HL-60/S4 treated with phorbol 12-myristate 13-acetate at 8.2 ng/mL for 4 days and 3 days (cell line): Measurements from ENCODE around the gene MESD.

Experiments used
- in situ Hi-C: fragments of 300-500 bp; cut with MboI; formaldehyde crosslinking; loops from 2 replicates; pipeline ENCODE4 v1.15.0; 2022; ENCODE audit warnings: low sequenced_read_pairs

MESD gene

DNA sequence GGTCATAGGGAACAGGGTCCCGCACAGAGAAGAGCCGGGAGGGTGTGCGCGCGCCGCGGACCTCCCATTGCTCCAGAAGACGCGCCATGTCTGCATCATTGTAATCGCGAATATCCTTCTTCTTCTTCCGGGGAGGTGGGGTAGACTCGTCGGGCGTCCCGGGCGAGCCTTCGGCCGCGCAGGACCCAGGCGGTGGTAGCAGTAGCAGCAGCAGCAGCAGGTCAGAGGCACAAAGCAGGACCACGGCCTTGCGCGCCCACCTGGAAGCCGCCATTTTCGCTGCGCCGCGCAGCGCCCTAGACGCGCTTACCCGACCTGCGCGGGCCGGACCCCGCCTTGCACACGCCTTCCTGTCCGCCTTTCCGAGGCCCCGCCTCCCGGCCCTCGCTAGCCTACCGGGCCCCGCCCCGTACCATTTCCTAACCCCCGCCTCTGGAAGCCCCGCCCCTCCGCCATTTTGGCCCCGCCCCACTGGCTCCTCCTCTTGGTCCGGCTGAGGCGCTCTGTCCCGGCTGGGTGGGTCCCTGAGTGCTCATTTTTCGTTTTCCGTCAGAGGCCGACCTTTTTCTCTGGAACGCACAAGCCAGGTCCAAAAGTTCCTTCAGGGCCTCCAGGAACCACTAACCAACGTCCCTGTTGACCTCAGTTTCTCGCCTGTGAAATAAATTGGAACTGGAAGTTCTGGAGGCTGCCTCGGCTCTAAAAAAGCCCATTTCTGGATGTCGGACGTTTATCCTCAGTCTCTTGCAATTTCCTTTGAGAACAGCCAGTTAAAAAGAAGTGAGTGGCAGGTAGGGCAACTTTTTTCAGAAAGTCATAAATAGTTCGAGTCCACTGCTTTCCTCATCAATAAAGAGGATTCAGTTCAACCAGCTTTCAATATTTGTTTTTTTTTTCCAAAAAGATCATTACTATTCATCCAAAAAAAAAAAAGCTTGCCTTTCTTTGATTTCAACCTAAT lies at the start of gene MESD:
Gene MESD (minus strand): TSS at position 302 of the 961 bp plus-strand sequence. CDS start 28 bp downstream, at position 274.
- in situ Hi-C loops, result loop anchor here (25.0 kb wide), 1 partner anchor 123 kb away; no protein-coding TSS in a partner anchor

DNA sequence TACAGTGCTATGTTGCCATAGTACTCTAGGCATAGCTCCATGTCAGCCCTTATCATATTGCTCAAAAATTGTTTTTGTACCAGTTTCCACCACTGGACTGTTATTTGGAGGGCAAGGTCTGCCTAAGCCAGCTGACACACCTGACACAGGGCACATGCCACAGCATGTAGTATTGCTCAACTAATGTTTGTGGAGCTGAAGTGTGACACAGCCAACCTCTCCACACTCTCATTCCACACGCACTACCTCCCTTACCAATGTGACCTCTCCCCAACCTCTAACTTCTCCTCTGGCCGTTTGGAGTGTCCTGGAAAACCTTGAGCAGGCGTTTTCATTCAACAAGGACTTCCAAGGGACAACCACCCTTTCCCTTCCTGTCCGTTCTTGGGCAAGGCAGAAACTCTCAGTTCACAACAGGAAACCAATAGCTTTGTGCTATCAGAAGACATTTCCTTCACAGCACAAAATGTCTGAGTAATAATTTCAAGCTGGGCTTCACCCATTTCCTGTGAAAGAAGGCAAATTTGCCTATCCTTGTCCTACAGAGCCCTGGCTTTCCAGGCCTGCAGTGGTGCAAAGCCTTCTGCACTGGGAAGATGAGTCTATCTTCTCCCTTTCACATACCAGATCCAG lies 49.5 kb upstream of the MESD start:
- in situ Hi-C loops, result no loop called here

DNA sequence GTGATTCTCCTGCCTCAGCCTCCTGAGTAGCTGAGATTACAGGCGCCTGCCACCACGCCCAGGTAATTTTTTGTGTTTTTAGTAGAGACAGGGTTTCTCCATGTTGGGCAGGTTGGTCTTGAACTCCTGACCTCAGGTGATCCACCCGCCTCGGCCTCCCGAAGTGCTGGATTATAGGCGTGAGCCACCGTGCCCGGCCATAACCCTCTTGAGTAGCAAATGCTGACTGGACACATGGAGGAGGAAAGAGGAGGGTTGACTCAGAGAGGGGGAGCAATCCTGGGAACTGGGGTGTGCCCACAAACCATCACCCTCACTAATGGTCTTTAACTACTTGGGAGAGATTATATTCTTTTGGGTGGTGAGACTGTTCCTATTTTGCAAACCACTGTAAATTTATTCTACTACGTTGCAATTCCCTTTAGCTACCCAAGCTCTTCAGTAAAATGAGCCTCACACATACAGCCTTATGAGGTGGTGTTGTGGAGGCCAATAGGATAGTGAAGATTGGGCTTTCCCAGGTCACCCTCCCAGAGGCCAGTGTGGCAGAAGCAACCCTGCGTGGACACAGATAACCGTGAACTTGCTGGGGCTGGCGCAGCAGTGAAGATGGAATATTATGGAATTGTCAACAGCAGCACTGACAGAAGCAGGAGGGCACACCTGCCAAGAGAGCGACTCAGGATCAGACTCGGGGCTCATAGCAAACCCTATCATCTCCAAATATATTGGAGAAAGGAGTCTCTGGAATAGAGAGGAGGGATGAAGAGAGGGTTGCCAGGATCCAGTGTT lies 48.5 kb upstream of the MESD start:
- in situ Hi-C loops, result no loop called here

DNA sequence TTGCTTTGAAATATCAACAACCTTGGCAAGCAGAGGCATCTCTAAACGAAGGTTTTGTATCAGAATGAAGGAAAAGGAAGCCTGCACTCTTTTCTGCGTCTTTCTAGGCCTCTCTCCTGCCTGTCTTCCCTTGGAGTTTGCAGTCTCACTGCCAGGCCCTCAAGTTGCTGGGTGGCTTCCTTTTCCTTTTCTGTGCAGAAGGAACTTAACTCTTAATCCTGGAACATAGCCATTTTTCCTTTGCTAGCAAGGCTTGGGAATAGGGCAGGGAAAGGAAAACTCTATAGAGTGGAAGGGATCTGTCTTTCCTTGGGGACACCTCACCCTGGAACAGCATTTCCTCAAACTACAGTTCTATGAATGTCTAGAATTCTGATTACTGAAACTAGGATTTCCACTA lies 43.9 kb upstream of the MESD start:
- in situ Hi-C loops, result no loop called here

DNA sequence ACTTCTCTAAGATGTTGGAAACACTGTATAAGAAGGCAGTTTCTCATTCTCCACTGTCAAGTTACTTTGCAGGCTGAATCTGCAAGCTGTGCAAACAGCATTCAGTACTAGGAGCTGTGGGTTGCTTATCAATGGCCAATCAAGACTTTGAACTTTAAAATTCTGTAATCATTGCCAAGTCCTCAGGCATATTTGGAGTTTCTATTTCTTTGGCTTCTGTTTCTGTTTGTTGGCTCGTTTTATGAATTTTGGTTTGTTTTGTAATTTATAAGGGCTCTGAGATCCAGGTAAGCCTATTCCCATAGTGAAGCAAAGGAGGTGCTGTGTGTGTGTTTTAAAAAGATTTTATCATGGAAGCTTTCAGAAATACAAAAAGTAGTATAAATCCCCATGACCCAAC lies 43.2 kb upstream of the MESD start:
- in situ Hi-C loops, result no loop called here

DNA sequence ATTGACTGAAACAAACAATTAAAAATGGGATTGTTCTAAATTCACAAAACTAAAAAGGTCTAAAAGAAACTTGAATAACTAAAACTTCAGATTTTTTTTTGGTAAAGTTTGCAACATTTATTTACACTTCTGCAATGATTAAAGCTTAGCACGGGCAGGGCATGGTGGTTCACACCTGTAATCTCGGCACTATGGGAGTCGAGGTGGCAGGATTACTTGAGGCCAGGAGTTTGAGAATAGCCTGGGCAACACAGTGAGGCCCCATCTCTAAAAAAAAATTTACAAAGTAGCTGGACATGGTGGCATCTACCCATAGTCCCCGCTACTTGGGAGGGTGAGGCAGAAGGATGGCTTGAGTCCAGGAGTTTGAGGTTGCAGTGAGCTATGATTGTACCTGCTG lies 42.7 kb upstream of the MESD start:
- in situ Hi-C loops, result no loop called here

DNA sequence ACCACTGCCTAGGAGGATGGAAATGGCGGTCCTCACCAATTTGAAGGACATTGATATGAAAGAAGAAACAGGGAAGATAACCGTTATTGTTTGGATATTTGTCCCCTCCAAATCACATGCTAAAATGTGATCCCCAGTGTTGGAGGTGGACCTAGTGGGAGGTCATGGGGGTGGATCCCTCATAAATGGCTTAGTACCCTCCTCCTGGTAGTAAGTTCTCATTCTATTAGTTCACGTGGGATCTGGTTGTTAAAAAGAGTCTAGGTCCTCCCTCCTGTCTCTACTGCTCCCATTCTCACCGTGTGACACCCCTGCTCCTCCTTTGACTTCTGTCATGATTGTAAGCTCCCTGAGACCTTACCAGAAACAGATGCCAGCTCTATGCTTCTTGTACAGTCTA lies 41.6 kb upstream of the MESD start:
- in situ Hi-C loops, result no loop called here

DNA sequence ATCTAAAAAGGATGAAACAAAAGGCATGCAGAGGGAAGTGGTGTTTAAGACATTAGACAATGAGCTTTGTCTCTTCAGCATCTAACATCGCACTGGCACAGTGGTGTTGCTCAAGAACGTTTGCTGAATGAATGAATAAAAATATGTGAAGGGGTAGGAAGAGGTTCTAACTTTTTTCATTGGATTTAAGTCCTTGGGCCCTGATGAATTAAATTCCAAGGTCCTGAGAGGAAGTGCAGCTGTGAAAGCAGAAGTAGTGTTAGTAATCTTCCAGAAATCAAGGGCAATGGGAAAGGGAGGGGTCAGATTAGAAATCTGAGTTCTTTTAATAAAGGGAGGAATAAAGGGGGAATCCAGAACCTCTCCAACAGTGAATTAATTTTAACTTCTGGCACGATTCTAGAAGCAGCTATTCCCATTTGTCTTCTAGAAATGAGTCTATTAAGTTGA lies 40.7 kb upstream of the MESD start:
- in situ Hi-C loops, result no loop called here

DNA sequence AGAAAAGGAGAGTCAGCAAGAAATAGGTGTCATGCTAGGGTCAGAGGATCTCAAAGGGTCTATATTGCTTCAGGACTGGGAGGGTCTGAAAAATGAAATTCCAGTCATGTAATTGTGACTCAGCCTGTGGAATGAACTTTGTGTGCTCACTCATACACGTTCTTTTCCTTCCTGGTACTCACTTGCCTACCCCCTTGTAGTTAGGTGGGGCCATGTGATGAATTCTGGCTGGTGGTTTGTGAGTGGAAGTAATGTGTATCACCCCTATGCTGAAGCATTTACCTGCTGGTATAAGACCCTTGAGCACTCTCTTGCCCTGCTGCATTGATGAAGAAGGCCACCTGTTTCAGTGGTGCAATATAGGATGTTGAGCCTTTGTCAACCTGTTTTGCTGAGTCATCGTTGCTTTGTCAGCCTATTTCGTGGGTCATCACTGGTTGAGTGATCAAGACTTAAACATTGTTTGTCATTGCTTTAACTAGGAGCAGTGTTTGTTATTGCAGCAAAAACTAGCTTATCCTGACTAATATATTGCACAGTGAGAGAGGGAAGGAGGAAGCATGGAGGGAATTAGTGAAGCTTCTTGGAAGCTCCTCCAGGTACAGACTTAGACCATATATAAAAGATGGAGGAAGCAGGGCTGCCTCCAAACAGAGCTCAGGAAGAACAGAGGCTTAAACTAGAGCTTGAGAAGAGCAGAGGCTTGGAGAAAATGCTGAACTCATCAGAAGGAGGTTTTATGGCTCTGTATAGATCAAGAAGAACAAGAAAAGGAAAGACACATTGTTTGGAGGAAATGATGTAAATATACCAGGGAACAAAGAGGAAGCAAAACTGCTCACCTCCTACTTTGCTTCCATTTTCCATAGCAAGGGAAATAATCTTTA lies 40.0 kb upstream of the MESD start:
- in situ Hi-C loops, result no loop called here

DNA sequence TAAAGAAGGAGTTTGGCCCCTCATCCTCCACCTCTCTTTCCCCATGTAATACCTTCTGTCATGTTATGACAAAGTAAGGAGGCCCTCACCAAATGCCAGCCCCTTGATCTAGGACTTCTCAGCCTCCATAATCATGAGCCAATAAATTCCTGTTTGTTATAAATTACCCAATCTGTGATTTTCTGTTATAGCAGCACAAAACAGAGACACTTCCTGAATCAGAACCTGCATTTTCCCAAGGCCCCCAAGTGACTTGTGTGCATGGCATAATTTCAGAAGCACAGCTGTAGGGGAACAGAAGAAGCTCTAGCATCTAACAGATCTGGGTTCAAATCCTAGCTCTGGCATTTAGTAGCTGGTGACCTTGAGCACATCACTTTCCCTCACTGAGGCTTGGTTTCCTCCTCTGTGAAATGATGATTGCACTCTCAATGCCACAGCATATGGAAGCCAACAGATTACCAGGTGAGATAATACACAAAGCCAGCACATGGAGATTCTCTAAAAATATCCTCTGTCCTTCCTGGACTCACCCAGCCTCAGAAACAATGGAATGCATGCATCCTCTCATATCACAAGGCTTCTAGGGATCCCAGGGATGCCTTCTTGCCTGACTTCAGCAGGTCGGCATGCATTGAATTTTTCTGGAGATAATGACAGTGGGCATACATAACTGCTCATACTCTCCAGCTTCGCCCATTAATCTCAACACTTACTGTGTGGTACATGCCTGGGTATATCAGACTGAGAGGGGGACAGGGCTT lies 37.4 kb upstream of the MESD start:
- in situ Hi-C loops, result no loop called here

DNA sequence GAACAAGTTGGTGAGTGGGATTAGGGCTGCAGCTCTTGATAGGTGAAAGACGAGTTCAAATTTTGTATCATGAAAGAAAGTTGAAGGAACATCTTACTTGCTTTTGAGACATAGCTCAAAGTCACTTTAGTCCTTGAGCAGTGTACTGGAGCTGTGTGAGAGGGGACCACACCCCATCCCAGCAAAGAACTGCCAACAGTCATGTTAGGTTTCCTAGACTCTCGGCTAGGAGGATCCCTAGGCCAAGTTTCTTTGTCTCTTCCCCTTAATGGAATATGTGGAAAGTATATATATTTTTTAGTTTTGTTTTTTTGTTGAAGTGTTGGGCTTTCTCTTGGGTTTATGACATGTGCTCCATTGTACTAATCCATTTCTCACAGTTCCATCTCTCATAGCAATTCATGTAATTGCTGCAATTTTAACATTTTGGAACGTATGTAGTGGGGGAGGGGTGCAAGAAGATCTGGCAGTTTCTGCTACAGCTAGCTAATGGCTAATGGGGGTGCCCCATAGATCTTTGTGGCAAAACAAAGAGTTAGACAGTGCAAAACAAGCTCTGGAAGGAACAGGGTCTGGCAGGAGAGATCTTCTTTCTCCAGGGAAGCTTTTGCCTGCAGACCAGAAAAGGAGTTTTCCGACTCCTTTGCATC lies 36.2 kb upstream of the MESD start:
- in situ Hi-C loops, result no loop called here

DNA sequence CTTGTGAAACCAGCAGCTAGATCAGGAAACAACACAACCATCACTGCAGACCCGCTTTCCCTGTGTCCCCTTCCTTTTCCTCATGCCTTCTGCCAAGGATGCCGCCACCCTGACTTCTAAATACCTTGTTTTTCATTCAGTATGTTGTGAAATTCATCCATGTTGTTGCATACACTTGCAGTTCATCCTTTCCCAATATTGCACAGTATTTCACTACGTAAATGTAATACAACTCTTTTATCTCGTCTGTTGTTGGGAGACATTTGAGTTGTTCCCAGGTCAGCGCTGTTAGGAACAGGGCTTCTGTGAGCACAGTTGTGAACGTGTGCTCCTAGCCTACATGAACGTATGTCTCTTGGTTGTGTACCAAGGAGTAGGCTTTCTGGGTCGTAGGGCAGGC lies 35.3 kb upstream of the MESD start:
- in situ Hi-C loops, result no loop called here

DNA sequence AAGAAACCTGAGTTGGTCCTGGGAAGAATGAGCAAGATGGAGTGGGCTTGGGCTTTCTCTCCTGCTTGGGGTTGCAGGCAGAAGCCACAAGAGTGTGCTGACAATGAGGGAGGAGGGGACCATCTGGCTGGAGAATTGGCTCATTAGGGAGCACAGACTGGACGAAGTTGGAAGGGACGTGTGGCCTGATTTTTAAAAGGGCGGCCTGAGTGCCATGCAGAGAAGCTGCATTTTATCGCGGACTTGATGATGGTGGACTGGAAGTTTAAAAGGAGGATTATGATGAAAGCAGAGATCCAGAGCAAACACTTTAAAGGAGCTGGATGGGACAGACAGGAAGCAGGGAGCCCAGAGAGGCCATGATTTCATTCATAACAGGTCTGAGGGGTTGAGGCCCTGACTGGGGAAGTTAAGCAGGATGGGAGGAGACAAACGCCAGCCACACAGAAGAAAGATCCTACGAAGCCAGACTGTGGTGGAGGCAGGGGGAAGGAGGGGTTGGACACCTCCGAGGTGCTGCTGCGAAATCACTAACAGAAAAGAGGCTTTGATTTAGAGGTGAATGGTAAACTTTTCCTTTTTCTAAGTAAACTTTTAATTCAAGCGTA lies 34.8 kb upstream of the MESD start:
- in situ Hi-C loops, result no loop called here

DNA sequence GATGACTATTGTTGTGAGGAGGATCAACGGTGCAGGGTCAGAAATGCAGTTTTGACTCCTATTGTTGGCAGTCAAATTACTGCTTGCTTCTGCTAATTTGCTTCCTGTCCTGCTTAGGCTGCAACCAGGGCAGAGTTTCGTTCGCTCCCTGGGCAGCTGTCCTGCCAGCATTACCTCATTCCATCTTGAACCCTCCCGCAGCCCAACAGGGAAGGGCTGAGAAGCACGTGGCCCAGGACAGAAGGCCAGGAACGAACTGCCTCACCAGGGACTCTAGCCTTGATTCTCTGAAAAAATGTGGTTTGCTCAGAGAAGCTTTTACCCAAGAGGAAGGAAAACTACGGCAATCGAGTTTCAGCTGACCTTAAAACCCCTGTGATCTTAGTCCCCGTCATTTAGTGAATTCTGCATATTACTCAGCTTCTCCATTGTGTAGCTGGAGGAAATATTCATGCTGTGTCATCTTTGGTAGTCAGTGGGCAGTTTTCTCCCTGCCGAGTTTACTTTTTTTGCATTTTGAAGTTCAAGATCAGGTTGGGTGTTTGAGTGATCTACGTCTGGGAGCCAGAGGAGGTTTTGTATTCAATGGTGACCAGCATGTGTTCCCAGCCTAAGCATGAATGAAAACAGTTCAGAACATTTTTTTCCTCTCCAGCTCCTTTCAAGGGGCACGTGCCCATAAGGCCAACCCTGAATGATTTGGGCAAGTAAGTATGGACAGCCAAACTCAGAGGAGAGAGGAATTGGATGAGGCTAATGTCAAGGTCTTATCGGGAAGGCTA lies 34.1 kb upstream of the MESD start:
- in situ Hi-C loops, result no loop called here

DNA sequence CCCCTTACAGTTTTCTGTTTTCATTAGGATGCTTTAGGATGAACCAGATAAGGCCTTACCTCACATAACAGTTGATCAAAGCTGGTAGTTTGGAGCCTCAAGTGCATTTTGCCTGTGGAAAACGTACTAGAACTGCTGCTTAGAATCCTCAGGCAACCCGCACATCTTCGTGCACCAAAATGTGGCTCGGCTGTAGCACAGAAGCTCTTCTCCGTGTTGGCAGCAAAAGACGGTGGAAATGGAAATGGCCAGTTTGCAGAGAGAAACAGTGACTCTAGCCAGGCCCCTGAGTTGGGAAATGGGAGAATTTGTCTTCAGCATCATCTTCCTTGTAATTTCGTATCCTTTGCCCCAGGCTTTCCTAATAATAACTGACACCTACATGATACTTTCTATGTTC lies 31.7 kb upstream of the MESD start:
- in situ Hi-C loops, result no loop called here

DNA sequence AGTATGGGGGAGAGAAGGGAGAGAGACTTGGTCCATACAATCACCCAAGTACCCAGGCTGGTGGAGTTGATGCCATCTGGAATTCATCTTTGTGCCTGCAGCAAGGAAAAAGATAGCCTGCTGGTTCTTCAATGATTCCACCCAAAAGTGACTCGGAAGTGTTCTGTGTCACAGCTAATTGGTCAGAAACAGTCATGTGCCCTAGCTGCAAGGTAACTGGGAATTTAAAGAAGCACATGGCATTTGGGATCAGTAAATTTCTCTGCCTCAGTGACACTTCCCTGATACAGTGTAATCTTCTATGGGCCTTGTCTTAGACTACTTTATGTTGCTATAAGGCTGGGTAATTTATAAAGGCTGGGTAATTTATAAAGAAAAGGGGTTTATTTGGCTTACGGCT lies 28.6 kb upstream of the MESD start:
- in situ Hi-C loops, result no loop called here

DNA sequence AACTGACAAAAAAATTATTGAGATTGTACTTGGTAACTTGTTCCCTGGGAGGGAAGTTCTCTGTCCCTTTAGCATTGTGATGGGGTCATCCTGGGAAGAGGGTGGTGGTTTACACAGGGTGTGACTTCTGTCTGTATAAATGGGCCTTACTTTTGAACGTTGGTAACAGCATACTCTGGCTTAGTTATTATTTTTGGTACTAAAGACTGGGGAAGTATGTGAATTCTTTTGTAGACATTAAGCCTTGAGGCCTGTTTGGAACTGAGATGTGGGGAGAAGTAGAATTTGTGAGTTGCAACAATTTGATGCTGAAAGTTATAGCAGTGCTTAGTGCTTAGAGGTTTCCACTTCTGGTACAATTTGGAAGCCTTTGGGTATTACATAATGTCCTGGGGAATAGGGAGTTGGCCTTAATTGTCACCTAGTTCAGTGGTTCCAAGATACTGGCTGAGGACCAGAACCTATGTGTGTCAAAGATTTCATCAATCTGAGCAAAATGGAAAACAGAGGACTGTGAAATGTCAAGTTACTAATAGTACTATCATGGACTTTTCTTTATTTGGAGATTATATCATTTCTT lies 27.0 kb upstream of the MESD start:
- in situ Hi-C loops, result no loop called here
